ENCODE results near the gene P4HA1. TPM values are rescaled to one million over a fixed set of nuclear protein-coding genes. Genes with fewer than 3 reads are reported as not detected.

The P4HA1 gene
- total RNA-seq, 1 experiment from 2014 or later = 58.5 TPM

DNA sequence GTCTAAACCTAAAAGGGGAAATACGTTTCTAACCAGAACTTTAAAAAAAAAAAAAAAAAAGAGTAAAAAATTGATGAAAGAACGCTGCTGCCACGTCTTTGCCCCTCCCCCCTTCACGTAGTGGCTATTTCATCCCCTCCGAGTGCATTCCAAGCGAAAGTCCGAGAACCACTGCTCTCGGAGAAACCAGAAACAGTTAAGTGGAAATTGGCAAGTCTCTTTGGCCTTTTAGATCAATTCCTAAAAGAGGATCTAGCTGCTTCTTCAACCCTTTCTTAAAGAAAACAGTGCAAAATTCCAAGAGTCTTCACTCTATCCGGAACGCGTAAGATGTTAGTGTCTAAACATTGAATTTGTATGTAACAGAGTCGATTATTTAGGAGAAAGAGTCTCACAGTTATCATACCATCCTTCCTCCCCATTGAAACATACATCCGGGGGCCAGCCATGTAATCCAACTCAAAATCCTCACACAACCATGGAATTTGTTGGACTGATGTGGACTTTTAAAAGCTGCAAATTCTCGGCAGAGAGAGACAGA is 1.1 kb downstream of the P4HA1 start:
- intact Hi-C loops (cut with micrococcal nuclease; ENCODE audit: unreplicated experiment) (loop anchor here (2.0 kb wide), 1 partner anchor 63 kb away; no protein-coding TSS in a partner anchor), in situ Hi-C loops (cut with HindIII; ENCODE audit: low pct_unique_long_range_greater_than_20kb, low sequenced_read_pairs) (no loop called here)
- CTCF ChIA-PET = interaction anchor here (0.7 to 1.2 kb wide), 4 partner anchors 15 to 1085 kb away, joined by 3 to 15 read pairs (median 6); partner anchors contain the start of gene NUDT13
- H3K27me3 ChIP-seq (ENCODE audit: control insufficient read depth, insufficient read depth, low read length) = no peaks in the 10 kb centered on the region
- DNase-seq (ENCODE audit: low read depth, low spot score) (peak; percentile 39), ATAC-seq (no peak)
- peak overlapping the region; percentile 64 to 87 for H3K4me3 ChIP-seq (ENCODE audit: low read depth in 2 of 2, low read length in 2 of 2)
- POLR2A ChIA-PET = interaction anchor here (0.6 to 2.9 kb wide), 8 partner anchors 9 to 727 kb away, joined by 3 to 10 read pairs (median 6); partner anchors contain the start of gene NUDT13
- H3K36me3 ChIP-seq (ENCODE audit: control insufficient read depth, insufficient read depth, low read length) = peaks cover 6% of the 10 kb centered on the region; the same call in 1 of the 2 replicates
- TSS peak; percentile 80 for BruUV-seq (replicated peaks)
- peaks cover 14% of the 10 kb centered on the region for H3K4me1 ChIP-seq (ENCODE audit: control insufficient read depth, insufficient read depth, low read length)
- TF ChIP-seq POLR2AphosphoS5 (IDR thresholded peaks at IDR 0.05; ENCODE audit: low read depth, low read length) = no peak
- TF ChIP-seq REST (IDR thresholded peaks at IDR 0.05; ENCODE audit: insufficient read depth in 1 of 2, low read depth in 2 of 2, low read length in 1 of 2) = no peak
- TF ChIP-seq TCF7L2 (IDR thresholded peaks at IDR 0.05; ENCODE audit: low read depth, low read length) = no peak
- no peak for TF ChIP-seq SIN3A (IDR thresholded peaks at IDR 0.05; ENCODE audit: borderline replicate concordance, insufficient read depth, low read depth, low read length)
- no peak for TF ChIP-seq CTCF (IDR thresholded peaks at IDR 0.05)
- H3K9me3 ChIP-seq (ENCODE audit: control insufficient read depth, insufficient read depth, low read depth, low read length) = no peaks in the 10 kb centered on the region
- H3K27ac ChIP-seq (ENCODE audit: low read length) = peak overlapping the region; percentile 86

- TF ChIP-seq REST (IDR thresholded peaks at IDR 0.05; ENCODE audit: insufficient read depth in 1 of 2, low read depth in 2 of 2, low read length in 1 of 2) (no peak), POLR2AphosphoS5 (IDR thresholded peaks at IDR 0.05; ENCODE audit: low read depth, low read length) (no peak), SIN3A (IDR thresholded peaks at IDR 0.05; ENCODE audit: borderline replicate concordance, insufficient read depth, low read depth, low read length) (no peak), TCF7L2 (IDR thresholded peaks at IDR 0.05; ENCODE audit: low read depth, low read length) (no peak), CTCF (IDR thresholded peaks at IDR 0.05) (no peak)
- Histone ChIP-seq H3K9me3 (ENCODE audit: control insufficient read depth, insufficient read depth, low read depth, low read length) (no peaks in the 10 kb centered on the region), H3K27me3 (ENCODE audit: control insufficient read depth, insufficient read depth, low read length) (no peaks in the 10 kb centered on the region), H3K27ac (ENCODE audit: low read length) (peak overlapping the region; percentile 86), H3K4me1 (ENCODE audit: control insufficient read depth, insufficient read depth, low read length) (peaks cover 14% of the 10 kb centered on the region), H3K36me3 (ENCODE audit: control insufficient read depth, insufficient read depth, low read length) (peaks cover 6% of the 10 kb centered on the region; the same call in 1 of the 2 replicates), H3K4me3 (ENCODE audit: low read depth in 2 of 2, low read length in 2 of 2) (peak overlapping the region; percentile 64 to 87)
- ChIA-PET CTCF (interaction anchor here (0.6 to 1.2 kb wide), 2 partner anchors 17 to 185 kb away, joined by 3 to 15 read pairs; no protein-coding TSS in a partner anchor), POLR2A (interaction anchor here (0.5 to 2.9 kb wide), 9 partner anchors 12 to 726 kb away, joined by 3 to 16 read pairs (median 9); partner anchors contain the start of gene NUDT13)
- ATAC-seq (no peak), DNase-seq (ENCODE audit: low read depth, low spot score) (no peak)
- BruUV-seq (replicated peaks) = no TSS peak
- in situ Hi-C loops (cut with HindIII; ENCODE audit: low pct_unique_long_range_greater_than_20kb, low sequenced_read_pairs) (no loop called here), intact Hi-C loops (cut with micrococcal nuclease; ENCODE audit: unreplicated experiment) (no loop called here)
Observed at GRCh38 chr10:73094986-73095480, 1.6 kb downstream of the P4HA1 start.
